ENCODE results near the gene TSPAN9. TPM values are rescaled to one million over a fixed set of nuclear protein-coding genes. Genes with fewer than 3 reads are reported as not detected.

Gene TSPAN9
- total and polyA plus RNA-seq, 9 of the 15 experiments (the other 6 are each of a cell fraction or from before 2014, with no cell fraction given): 0.23 to 2.1 (median 0.60) TPM; not detected in 2

- H3K4me2 ChIP-seq (ENCODE audit: insufficient read depth, low read length): no peak overlapping the region
- peaks cover 12 to 27% of the 10 kb centered on the region in 2 experiments for H3K27me3 ChIP-seq (ENCODE audit: control insufficient read depth in 2 of 2, insufficient read depth in 2 of 2, low read length in 2 of 2)
- no TSS peak for BruUV-seq (replicated peaks)
- ChIA-PET POLR2A (interaction anchor here (0.9 kb wide), 1 partner anchor 37 kb away, joined by 3 read pairs; no protein-coding TSS in a partner anchor), CTCF (ENCODE audit: low intra/inter-chr PET ratio) (no interaction called here)
- no peak for DNase-seq (ENCODE audit: extremely low read depth in 1 of 4, low spot score in 3 of 4)
- TF ChIP-seq RREB1 (CRISPR knock-in tag; IDR thresholded peaks at IDR 0.05) (no peak), BDP1 (IDR thresholded peaks at IDR 0.05; ENCODE audit: insufficient read depth, insufficient read length) (no peak), PHF20 (IDR thresholded peaks at IDR 0.05; ENCODE audit: partially characterized antibody) (no peak), KDM1A (IDR thresholded peaks at IDR 0.05) (no peak)
- no peak for FAIRE-seq
- no peaks in the 10 kb centered on the region for H3K9me3 ChIP-seq (replicated peaks; ENCODE audit: control insufficient read depth, insufficient read depth, low read depth, low read length)
- H3K4me1 ChIP-seq (replicated peaks in 1 of 2; ENCODE audit: control insufficient read depth in 2 of 2, insufficient read depth in 2 of 2, low read length in 2 of 2): no peaks in the 10 kb centered on the region
- in situ Hi-C loops (cut with MboI) (no loop called here), intact Hi-C loops (cut with micrococcal nuclease) (no loop called here)
- WGBS (ENCODE audit: insufficient coverage, low coverage, missing lambda C conversion rate): 0% methylated on average over 2 of the region's 2 CpGs
- no peaks in the 10 kb centered on the region for H4K20me1 ChIP-seq (replicated peaks; ENCODE audit: control insufficient read depth, insufficient read depth, low read length)
- no peak overlapping the region for H3K4me3 ChIP-seq
- H3K27ac ChIP-seq (ENCODE audit: extremely low read depth, low read depth, low read length): no peak overlapping the region
- no peaks in the 10 kb centered on the region for H3K79me2 ChIP-seq (ENCODE audit: control insufficient read depth, insufficient read depth, low read length)
- no peak overlapping the region for H2AFZ ChIP-seq (ENCODE audit: low read depth, low read length)
- H3K9ac ChIP-seq (ENCODE audit: insufficient read depth in 1 of 2, low read depth in 2 of 2, low read length in 2 of 2): no peak overlapping the region
- no peaks in the 10 kb centered on the region for H3K9me1 ChIP-seq (ENCODE audit: control insufficient read depth, insufficient read depth, low read length)
- ATAC-seq: no peak
- H3K36me3 ChIP-seq (ENCODE audit: control insufficient read depth, insufficient read depth, low read length): no peaks in the 10 kb centered on the region
These were observed 33.4 kb downstream of the TSPAN9 start for GRCh38 chr12:3110578-3110977.

All from K562 (cell line).